ENCODE measurements around the gene ISCA2.

The ISCA2 gene

GRCh38 chr14:74486164-74486563 lies 7.4 kb upstream of the ISCA2 start:
- H3K36me3 ChIP-seq (ENCODE audit: insufficient read depth, low read length): peaks cover 29% of the 10 kb centered on the region
- H3K9me3 ChIP-seq (replicated peaks; ENCODE audit: low read length): no peaks in the 10 kb centered on the region
- no peak overlapping the region for H3K9ac ChIP-seq (ENCODE audit: low read depth, low read length)
- peaks cover 32% of the 10 kb centered on the region for H3K4me1 ChIP-seq (ENCODE audit: control insufficient read depth, insufficient read depth, low read length)
- peak overlapping the region; percentile 21 for H3K4me2 ChIP-seq (ENCODE audit: low read length)
- no peak overlapping the region for H3K4me3 ChIP-seq (ENCODE audit: low read length)
- no peaks in the 10 kb centered on the region for H3K27me3 ChIP-seq (ENCODE audit: control insufficient read depth, insufficient read depth, low read length)

DNA sequence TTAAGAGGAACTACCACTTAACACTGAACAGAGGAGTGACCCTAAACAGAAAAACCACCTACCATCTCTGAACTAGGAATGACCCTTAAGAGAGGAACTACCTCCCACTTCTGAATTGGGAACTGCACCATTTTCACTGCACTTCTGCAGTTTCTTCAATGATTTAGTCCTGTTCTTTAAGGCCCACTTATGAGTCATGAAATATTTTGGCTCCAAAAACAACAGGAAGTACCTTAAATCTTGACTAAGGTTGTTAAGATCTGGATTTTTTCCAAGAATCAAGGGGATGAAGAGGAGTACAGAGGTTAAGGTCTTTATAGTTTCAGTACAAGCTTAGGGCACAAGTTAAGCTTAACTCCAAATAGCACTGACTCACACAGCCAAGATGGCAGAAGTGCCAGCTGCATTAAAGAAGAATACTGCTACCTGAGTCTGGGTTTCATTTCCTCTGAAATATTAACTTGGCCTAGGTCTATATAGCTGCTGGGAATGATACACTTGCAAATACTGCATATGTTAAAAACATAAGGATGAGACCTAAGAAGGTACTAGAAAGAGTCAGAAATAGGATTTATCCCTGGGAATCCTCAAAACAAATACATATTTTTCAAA lies 4.7 kb upstream of the ISCA2 start:
- H3K4me3 ChIP-seq (ENCODE audit: low read length): no peak overlapping the region

DNA sequence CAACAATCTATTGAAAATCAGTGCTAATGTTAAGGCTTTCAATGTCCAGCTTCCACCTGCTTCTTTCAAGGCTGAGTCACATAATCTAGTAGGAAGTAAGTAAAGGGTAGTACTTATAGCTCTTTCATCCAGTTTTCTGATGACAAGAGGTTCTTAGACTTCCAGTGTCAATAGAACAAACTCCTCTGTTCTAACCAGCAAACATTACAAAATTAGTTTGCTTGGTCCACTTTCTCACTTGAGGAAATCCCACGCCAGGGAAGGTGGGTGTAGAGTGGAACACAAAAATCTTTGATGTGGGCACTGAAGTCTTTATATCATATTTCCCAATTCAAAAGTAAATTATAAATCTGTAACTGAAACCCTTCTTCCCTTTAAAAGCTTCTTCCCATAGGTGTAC lies 3.1 kb upstream of the ISCA2 start:
- Histone ChIP-seq H3K27me3 (ENCODE audit: control insufficient read depth, insufficient read depth, low read length) (no peaks in the 10 kb centered on the region), H3K9me3 (replicated peaks; ENCODE audit: low read length) (no peaks in the 10 kb centered on the region), H3K4me2 (ENCODE audit: low read length) (no peak overlapping the region), H3K4me3 (ENCODE audit: low read length) (no peak overlapping the region), H3K4me1 (ENCODE audit: control insufficient read depth, insufficient read depth, low read length) (peaks cover 56% of the 10 kb centered on the region), H3K36me3 (ENCODE audit: insufficient read depth, low read length) (peaks cover 4% of the 10 kb centered on the region), H3K9ac (ENCODE audit: low read depth, low read length) (no peak overlapping the region)

More for the DNA sequence above, 4.7 kb upstream of the ISCA2 start:
- no peaks in the 10 kb centered on the region for H3K9me3 ChIP-seq (replicated peaks; ENCODE audit: low read length)
- H3K27me3 ChIP-seq (ENCODE audit: control insufficient read depth, insufficient read depth, low read length): no peaks in the 10 kb centered on the region
- H3K36me3 ChIP-seq (ENCODE audit: insufficient read depth, low read length): peaks cover 12% of the 10 kb centered on the region
- H3K9ac ChIP-seq (ENCODE audit: low read depth, low read length): no peak overlapping the region
- no peak overlapping the region for H3K4me2 ChIP-seq (ENCODE audit: low read length)
- peaks cover 41% of the 10 kb centered on the region for H3K4me1 ChIP-seq (ENCODE audit: control insufficient read depth, insufficient read depth, low read length)

GRCh38 chr14:74491956-74492775 lies 1.4 kb upstream of the ISCA2 start:
- peak overlapping the region; percentile 93 for H3K4me3 ChIP-seq (ENCODE audit: low read length)
- H3K36me3 ChIP-seq (ENCODE audit: insufficient read depth, low read length): no peaks in the 10 kb centered on the region
- peak overlapping the region; percentile 85 for H3K4me2 ChIP-seq (ENCODE audit: low read length)
- H3K4me1 ChIP-seq (ENCODE audit: control insufficient read depth, insufficient read depth, low read length): peaks cover 45% of the 10 kb centered on the region
- H3K27me3 ChIP-seq (ENCODE audit: control insufficient read depth, insufficient read depth, low read length): no peaks in the 10 kb centered on the region
- H3K9ac ChIP-seq (ENCODE audit: low read depth, low read length): peak overlapping the region; percentile 91
- no peaks in the 10 kb centered on the region for H3K9me3 ChIP-seq (replicated peaks; ENCODE audit: low read length)

GRCh38 chr14:74492776-74493342 lies 706 bp upstream of the ISCA2 start, which contains the start of gene NPC2:
TSS of gene NPC2 (minus strand) at chr14:74493305. CDS start at chr14:74493274, 31 bp downstream.
- Histone ChIP-seq H3K4me1 (ENCODE audit: control insufficient read depth, insufficient read depth, low read length) (peaks cover 38% of the 10 kb centered on the region), H3K9me3 (replicated peaks; ENCODE audit: low read length) (no peaks in the 10 kb centered on the region), H3K4me3 (ENCODE audit: low read length) (peak within 1 kb of the TSS; percentile 99), H3K4me2 (ENCODE audit: low read length) (peak within 1 kb of the TSS; percentile 96), H3K36me3 (ENCODE audit: insufficient read depth, low read length) (no peaks in the 10 kb centered on the region), H3K9ac (ENCODE audit: low read depth, low read length) (peak within 1 kb of the TSS; percentile 95), H3K27me3 (ENCODE audit: control insufficient read depth, insufficient read depth, low read length) (no peaks in the 10 kb centered on the region)

- H3K4me3 ChIP-seq (ENCODE audit: low read length): no peak overlapping the region
- H3K9me3 ChIP-seq (replicated peaks; ENCODE audit: low read length): no peaks in the 10 kb centered on the region
- H3K27me3 ChIP-seq (ENCODE audit: control insufficient read depth, insufficient read depth, low read length): no peaks in the 10 kb centered on the region
- no peak overlapping the region for H3K9ac ChIP-seq (ENCODE audit: low read depth, low read length)
- peaks cover 21% of the 10 kb centered on the region for H3K36me3 ChIP-seq (ENCODE audit: insufficient read depth, low read length)
- peaks cover 25% of the 10 kb centered on the region for H3K4me1 ChIP-seq (ENCODE audit: control insufficient read depth, insufficient read depth, low read length)
- H3K4me2 ChIP-seq (ENCODE audit: low read length): peak overlapping the region; percentile 96
Measured at GRCh38 chr14:74495356-74495755, 1.8 kb downstream of the ISCA2 start.

DNA sequence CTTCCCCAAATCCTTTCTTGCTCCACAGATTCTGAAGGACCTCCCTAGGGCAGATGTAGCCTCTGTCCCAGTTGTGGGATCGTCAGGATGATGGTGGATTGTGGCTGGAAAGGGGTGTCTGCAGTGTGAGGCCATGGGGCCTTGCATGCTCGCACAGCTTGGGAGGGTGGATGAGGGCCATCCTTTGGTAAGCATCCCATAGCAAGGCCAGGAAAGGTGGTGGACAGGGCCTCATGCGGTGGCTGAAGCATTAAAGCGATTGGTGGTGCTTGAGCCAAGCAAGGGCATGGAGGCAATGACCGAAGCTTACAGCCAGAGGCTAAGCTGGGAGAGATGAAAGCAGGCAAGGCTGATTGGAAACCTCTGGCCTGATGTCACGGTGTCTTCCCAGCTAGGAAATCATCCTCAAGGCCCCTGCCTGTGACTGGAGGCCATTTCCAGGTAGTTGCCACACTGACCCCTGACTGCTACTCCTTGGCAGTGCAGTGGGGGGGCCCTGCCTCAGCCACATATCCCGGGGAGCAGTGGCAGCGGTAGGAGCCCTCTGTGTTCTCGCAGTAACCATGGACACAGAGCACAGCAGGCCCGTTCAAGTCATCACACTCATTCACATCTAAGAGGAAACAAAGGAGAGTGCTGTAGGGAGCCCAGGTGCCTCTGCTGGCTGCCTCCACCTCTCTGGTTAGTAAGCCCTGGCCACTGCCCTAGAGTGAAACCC lies 7.0 kb downstream of the ISCA2 start:
- Histone ChIP-seq H3K4me2 (ENCODE audit: low read length) (no peak overlapping the region), H3K4me3 (ENCODE audit: low read length) (no peak overlapping the region), H3K27me3 (ENCODE audit: control insufficient read depth, insufficient read depth, low read length) (no peaks in the 10 kb centered on the region), H3K4me1 (ENCODE audit: control insufficient read depth, insufficient read depth, low read length) (peaks cover under 1% of the 10 kb centered on the region), H3K9ac (ENCODE audit: low read depth, low read length) (no peak overlapping the region), H3K36me3 (ENCODE audit: insufficient read depth, low read length) (peaks cover 72% of the 10 kb centered on the region), H3K9me3 (replicated peaks; ENCODE audit: low read length) (no peaks in the 10 kb centered on the region)

GRCh38 chr14:74501135-74501614 lies 7.6 kb downstream of the ISCA2 start:
- no peaks in the 10 kb centered on the region for H3K4me1 ChIP-seq (ENCODE audit: control insufficient read depth, insufficient read depth, low read length)
- H3K36me3 ChIP-seq (ENCODE audit: insufficient read depth, low read length): peaks cover 78% of the 10 kb centered on the region
- no peak overlapping the region for H3K9ac ChIP-seq (ENCODE audit: low read depth, low read length)
- no peaks in the 10 kb centered on the region for H3K27me3 ChIP-seq (ENCODE audit: control insufficient read depth, insufficient read depth, low read length)
- H3K4me2 ChIP-seq (ENCODE audit: low read length): no peak overlapping the region
- H3K9me3 ChIP-seq (replicated peaks; ENCODE audit: low read length): no peaks in the 10 kb centered on the region
- H3K4me3 ChIP-seq (ENCODE audit: low read length): no peak overlapping the region

GRCh38 chr14:74501691-74502090 lies 8.1 kb downstream of the ISCA2 start:
- Histone ChIP-seq H3K4me1 (ENCODE audit: control insufficient read depth, insufficient read depth, low read length) (no peaks in the 10 kb centered on the region), H3K4me2 (ENCODE audit: low read length) (no peak overlapping the region), H3K36me3 (ENCODE audit: insufficient read depth, low read length) (peaks cover 83% of the 10 kb centered on the region), H3K4me3 (ENCODE audit: low read length) (no peak overlapping the region), H3K9ac (ENCODE audit: low read depth, low read length) (no peak overlapping the region), H3K27me3 (ENCODE audit: control insufficient read depth, insufficient read depth, low read length) (no peaks in the 10 kb centered on the region), H3K9me3 (replicated peaks; ENCODE audit: low read length) (no peaks in the 10 kb centered on the region)

- Histone ChIP-seq H3K4me3 (ENCODE audit: low read length) (no peak overlapping the region), H3K9me3 (replicated peaks; ENCODE audit: low read length) (no peaks in the 10 kb centered on the region), H3K4me2 (ENCODE audit: low read length) (no peak overlapping the region), H3K4me1 (ENCODE audit: control insufficient read depth, insufficient read depth, low read length) (no peaks in the 10 kb centered on the region), H3K36me3 (ENCODE audit: insufficient read depth, low read length) (peaks cover 91% of the 10 kb centered on the region), H3K27me3 (ENCODE audit: control insufficient read depth, insufficient read depth, low read length) (no peaks in the 10 kb centered on the region), H3K9ac (ENCODE audit: low read depth, low read length) (no peak overlapping the region)
Measured at GRCh38 chr14:74502236-74503019, 8.9 kb downstream of the ISCA2 start.
